Measurements from ENCODE around the gene CDH22.

Gene CDH22

DNA sequence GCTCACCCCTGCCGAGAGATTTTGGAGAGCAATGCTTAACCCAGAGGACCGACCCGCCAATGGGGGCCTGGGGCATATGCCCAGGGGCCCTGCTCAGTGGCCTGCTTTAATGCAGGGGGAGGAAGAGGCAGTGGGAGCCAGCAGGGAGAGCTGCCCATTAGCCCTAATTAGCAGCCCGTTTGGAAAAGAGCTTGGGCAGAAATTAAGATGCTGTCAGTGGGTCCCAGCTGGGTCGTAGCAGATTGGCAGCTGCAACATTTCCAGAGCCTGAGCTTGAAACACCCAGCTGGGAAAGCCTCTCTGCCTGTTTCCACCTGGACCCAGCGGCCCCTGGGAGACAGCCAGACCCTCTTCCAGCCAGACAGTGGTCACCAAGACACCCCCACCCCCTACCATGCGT lies 150.7 kb downstream of the CDH22 start:
- H3K4me3 ChIP-seq (ENCODE audit: low read depth, low read length), result no peak overlapping the region
- DNase-seq (ENCODE audit: low read depth), result no peak
- TF ChIP-seq, protein P1, sequence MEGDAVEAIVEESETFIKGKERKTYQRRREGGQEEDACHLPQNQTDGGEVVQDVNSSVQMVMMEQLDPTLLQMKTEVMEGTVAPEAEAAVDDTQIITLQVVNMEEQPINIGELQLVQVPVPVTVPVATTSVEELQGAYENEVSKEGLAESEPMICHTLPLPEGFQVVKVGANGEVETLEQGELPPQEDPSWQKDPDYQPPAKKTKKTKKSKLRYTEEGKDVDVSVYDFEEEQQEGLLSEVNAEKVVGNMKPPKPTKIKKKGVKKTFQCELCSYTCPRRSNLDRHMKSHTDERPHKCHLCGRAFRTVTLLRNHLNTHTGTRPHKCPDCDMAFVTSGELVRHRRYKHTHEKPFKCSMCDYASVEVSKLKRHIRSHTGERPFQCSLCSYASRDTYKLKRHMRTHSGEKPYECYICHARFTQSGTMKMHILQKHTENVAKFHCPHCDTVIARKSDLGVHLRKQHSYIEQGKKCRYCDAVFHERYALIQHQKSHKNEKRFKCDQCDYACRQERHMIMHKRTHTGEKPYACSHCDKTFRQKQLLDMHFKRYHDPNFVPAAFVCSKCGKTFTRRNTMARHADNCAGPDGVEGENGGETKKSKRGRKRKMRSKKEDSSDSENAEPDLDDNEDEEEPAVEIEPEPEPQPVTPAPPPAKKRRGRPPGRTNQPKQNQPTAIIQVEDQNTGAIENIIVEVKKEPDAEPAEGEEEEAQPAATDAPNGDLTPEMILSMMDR (IDR thresholded peaks at IDR 0.05; ENCODE audit: control insufficient read depth, extremely low read depth, insufficient read depth), result no peak

DNA sequence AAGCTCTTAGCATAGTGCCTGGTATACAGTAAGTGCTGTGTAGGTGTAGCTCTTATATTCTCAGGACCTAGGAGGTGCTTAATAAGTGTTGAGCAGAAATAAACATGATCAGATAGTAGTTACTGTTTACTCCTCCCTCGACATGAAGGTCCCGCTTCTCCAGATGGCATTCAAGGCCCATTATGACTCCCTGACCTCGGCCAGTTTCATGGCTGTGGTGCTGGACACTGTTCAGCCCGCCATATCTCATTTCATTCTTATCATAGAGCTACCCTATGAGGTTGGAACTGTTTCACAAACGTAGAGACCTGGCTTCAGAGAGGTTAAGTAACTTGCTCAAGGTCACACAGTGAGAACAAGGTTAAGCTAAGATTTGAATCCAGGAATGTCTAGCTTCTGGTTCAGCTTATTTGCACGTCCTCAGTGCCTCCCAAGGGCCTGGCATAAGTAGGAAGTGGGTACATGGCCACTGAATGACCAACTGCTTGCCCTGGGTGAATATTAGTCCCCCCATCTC lies 151.2 kb downstream of the CDH22 start:
- no peak for DNase-seq (ENCODE audit: low read depth)
- TF ChIP-seq, protein P1 (IDR thresholded peaks at IDR 0.05; ENCODE audit: control insufficient read depth, extremely low read depth, insufficient read depth), result no peak
- H3K4me3 ChIP-seq (ENCODE audit: low read depth, low read length), result no peak overlapping the region

DNA sequence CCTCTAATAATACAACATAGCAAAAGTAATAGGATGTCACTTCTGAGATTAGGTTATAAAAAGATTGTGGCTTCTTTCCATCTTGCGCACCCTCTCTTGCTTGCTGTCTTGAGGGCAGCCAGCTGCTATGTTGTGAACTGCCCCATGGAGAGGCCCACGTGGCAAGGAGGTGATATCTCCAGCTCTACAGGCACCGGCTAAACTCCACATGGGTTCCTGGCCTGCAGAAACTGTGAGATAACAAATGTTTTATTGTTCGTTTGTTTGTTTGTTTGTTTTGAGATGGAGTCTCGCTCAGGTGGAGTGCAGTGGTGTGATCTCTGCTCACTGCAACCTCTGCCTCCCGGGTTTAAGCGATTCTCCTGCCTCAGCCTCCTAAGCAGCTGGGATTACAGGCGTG lies 152.2 kb downstream of the CDH22 start:
- TF ChIP-seq, protein P1 (IDR thresholded peaks at IDR 0.05; ENCODE audit: control insufficient read depth, extremely low read depth, insufficient read depth), result no peak
- DNase-seq (ENCODE audit: low read depth), result no peak
- no peak overlapping the region for H3K4me3 ChIP-seq (ENCODE audit: low read depth, low read length)

DNA sequence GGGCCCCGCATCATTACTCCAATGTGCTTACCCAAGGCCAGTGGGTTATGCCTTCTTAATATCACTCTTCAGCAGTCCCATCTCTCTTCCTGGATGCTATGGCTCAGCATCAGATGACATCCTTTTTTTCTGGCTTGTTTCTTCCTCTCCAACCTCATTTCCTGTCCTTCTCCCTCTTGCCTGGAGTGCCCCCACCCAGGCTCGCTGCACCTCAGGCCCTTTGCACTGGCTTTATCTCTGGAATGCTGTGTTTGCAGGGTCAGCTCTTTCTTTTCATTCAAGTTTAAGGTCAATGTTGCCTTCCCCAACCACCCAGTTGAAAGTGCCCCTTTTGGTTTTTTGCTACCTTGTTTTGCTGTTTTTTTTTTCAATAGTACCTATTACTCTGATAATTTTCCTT lies 153.5 kb downstream of the CDH22 start:
- TF ChIP-seq, protein P1 (IDR thresholded peaks at IDR 0.05; ENCODE audit: control insufficient read depth, extremely low read depth, insufficient read depth), result no peak
- H3K4me3 ChIP-seq (ENCODE audit: low read depth, low read length), result no peak overlapping the region
- DNase-seq (ENCODE audit: low read depth), result no peak

DNA sequence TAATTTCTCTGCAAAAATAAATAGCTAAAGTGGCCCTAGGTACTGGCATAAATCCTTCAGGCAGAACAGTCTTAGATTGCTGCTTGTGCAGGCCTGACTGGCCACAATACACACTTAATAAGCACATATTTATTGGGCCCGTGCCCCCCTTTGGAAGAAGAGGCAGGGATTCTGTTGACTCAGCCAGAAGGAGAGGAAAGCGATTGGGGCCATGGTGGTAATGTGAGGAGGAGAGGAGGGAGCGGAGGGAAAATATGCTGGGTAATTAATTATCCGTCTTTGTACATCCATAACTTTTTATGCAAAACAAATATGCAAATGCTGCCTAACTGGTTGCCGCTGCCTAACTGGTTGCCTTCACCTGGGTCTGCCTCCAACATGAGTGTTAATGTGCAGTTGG lies 154.0 kb downstream of the CDH22 start:
- TF ChIP-seq, protein P1 (IDR thresholded peaks at IDR 0.05; ENCODE audit: control insufficient read depth, extremely low read depth, insufficient read depth), result no peak
- H3K4me3 ChIP-seq (ENCODE audit: low read depth, low read length), result no peak overlapping the region
- DNase-seq (ENCODE audit: low read depth), result no peak

DNA sequence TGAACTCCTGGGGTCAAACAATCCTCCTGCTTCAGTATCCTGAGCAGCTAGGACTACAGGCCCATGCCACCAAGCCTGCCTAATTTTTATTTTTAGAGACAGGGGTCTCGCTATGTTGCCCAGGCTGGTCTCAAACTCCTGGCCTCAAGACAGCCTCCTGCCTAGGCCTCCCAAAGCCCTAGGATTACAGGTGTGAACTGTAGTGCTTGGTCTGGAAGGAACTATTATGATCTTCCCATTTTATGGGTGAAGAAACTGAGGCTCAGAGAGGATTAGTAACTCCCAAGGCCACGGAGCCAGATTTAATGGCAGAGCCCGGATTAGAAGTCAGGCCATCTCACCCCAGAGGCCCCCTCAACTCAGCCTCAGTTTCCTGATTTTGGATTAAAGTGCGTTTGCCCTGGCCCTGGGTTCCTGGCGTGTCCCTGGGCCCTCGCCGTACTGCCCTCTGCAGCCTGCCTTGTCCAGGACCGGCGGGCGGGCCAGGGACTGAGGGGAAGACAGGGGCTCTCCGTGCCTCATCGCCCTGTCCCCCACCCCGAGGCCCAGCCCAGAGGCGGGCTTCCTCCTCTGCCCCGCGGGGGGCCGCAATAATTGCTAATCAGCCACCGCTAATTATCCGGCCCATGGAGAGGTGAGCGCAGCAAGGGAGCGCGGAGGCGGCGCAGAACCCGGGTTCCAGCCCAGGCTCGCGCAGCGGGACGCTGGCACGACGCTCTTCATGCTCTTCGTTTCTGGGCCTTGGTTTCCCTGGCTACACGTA lies 155.3 kb downstream of the CDH22 start:
- TF ChIP-seq, protein P1 (IDR thresholded peaks at IDR 0.05; ENCODE audit: control insufficient read depth, extremely low read depth, insufficient read depth), result no peak
- no peak overlapping the region for H3K4me3 ChIP-seq (ENCODE audit: low read depth, low read length)
- DNase-seq (ENCODE audit: low read depth), result no peak

DNA sequence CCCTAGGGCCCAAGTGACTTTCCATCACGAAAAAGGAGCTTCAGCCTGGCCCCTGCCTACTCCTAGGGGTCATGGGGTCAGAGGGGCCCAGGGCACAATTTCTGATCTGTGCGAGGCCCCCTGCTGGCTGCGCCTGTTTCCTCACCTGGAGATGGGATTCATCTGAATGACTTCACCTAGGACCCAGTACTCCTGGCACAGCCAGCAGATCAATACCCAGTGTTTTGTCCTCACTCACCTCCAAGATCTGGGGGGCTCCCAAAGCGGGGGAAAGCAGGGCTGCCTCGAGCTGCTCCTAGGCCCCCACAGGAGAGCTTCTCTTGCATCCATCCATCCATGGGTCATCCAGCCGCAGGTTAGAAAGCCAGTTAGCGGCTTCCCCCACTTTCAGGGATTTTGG lies 156.4 kb downstream of the CDH22 start:
- DNase-seq (ENCODE audit: low read depth), result no peak
- no peak overlapping the region for H3K4me3 ChIP-seq (ENCODE audit: low read depth, low read length)
- TF ChIP-seq, protein P1 (IDR thresholded peaks at IDR 0.05; ENCODE audit: control insufficient read depth, extremely low read depth, insufficient read depth), result peak; percentile 31; the same call in 1 of the 2 replicates

All from LNCaP clone FGC (cell line).